SK-N-SH (cell line): ENCODE data around the gene MAP2K7. TPM values are rescaled to one million over a fixed set of nuclear protein-coding genes. Genes with fewer than 3 reads are reported as not detected.

Experiments
- CTCF ChIA-PET: fragments of 300-600, 350-600 bp; formaldehyde crosslinking; extraction: SDS; loops from one replicate; lab custom pipeline; 2021; lab: Yijun Ruan, JAX
- POLR2A ChIA-PET: fragments of 350-600 bp; sonication (Branson Sonifier 250); formaldehyde crosslinking; extraction: SDS; loops from one replicate; lab custom pipeline; 2020; ENCODE audit warnings: antibody characterized with exemption, inconsistent platforms; lab: Yijun Ruan, JAX
- DNase-seq: peaks from one replicate; pipeline ENCODE4 v3.0.0; 2012
- H2AFZ ChIP-seq: fragments of 200-600 bp; sonication (generic); 2 replicates; pipeline ENCODE4 v1.8.1; 2016; ENCODE audit warnings: antibody characterized with exemption, mild to moderate bottlenecking, low read depth
- H3F3A ChIP-seq: fragments of 200-600 bp; sonication (generic); replicated peaks from 2 replicates; pipeline ENCODE3; 2016; ENCODE audit warnings: antibody characterized with exemption, mild to moderate bottlenecking; ENCODE audit not compliant: insufficient read depth
- H3K27ac ChIP-seq, 2 experiments: fragments of 200-500 bp in 1 of 2; fragments of 200-600 bp in 1 of 2; sonication (Bioruptor generic) in 1 of 2; sonication (generic), shearing (Covaris generic) in 1 of 2; 2 replicates each; pipeline versions ENCODE4 v1.5.1 to v1.6.1; 2014 to 2016; ENCODE audit warnings: low read depth in 2 of 2, inconsistent platforms in 1 of 2, low read length in 1 of 2, mild to moderate bottlenecking in 1 of 2, mixed read lengths in 1 of 2
- H3K27me3 ChIP-seq: fragments of 200-600 bp; sonication (generic), shearing (Covaris generic); 2 replicates; pipeline ENCODE4 v1.6.1; 2016; ENCODE audit warnings: mixed run types; ENCODE audit not compliant: insufficient read depth
- H3K36me3 ChIP-seq, 2 experiments: fragments of 200-500 bp in 1 of 2; fragments of 200-600 bp in 1 of 2; sonication (Bioruptor generic) in 1 of 2; sonication (generic) in 1 of 2; replicated peaks in 1 of 2; 2 replicates each; pipeline versions ENCODE3 to v1.5.1; 2014 to 2016; ENCODE audit warnings: low read length in 1 of 2, mild to moderate bottlenecking in 1 of 2; ENCODE audit not compliant: insufficient read depth in 2 of 2, control insufficient read depth in 1 of 2
- H3K4me1 ChIP-seq, 2 experiments: fragments of 200-500 bp in 1 of 2; fragments of 200-600 bp in 1 of 2; sonication (Bioruptor generic) in 1 of 2; sonication (generic), shearing (Covaris generic) in 1 of 2; 2 replicates each; pipeline versions ENCODE4 v1.5.1 to v1.6.1; 2014 to 2016; ENCODE audit warnings: low read depth in 1 of 2, low read length in 1 of 2, mixed run types in 1 of 2; ENCODE audit not compliant: insufficient read depth in 2 of 2, control insufficient read depth in 1 of 2
- H3K4me2 ChIP-seq: fragments of 200-600 bp; sonication (generic), shearing (Covaris generic); 2 replicates; pipeline ENCODE4 v1.6.1; 2017; ENCODE audit warnings: mixed run types
- H3K4me3 ChIP-seq, 2 experiments: fragments of 200-500 bp in 1 of 2; fragments of 200-600 bp in 1 of 2; sonication (Bioruptor generic) in 1 of 2; sonication (generic), shearing (Covaris generic) in 1 of 2; 2 replicates each; pipeline versions ENCODE4 v1.5.1 to v1.8.1; 2014 to 2016; ENCODE audit warnings: low read depth in 2 of 2, inconsistent platforms in 1 of 2, low read length in 1 of 2, mild to moderate bottlenecking in 1 of 2, mixed read lengths in 1 of 2, moderate library complexity in 1 of 2
- H3K79me2 ChIP-seq: fragments of 200-600 bp; sonication (generic); 2 replicates; pipeline ENCODE4 v1.8.1; 2017; ENCODE audit warnings: mild to moderate bottlenecking; ENCODE audit not compliant: insufficient read depth
- H3K9ac ChIP-seq: fragments of 200-600 bp; sonication (generic); 2 replicates; pipeline ENCODE4 v1.6.1; 2017; ENCODE audit warnings: mixed run types
- H3K9me2 ChIP-seq: fragments of 200-600 bp; sonication (generic); 2 replicates; pipeline ENCODE4 v1.6.1; 2017; ENCODE audit warnings: mixed run types
- H3K9me3 ChIP-seq: fragments of 200-600 bp; sonication (generic); 2 replicates; pipeline ENCODE4 v1.6.1; 2017; ENCODE audit warnings: mixed run types, mild to moderate bottlenecking, moderate library complexity
- H4K20me1 ChIP-seq: fragments of 200-600 bp; sonication (generic); 2 replicates; pipeline ENCODE4 v1.6.1; 2017; ENCODE audit warnings: mild to moderate bottlenecking, mixed run types; ENCODE audit not compliant: insufficient read depth
- CHD2 ChIP-seq: fragments of 150-350 bp; IDR thresholded peaks from 2 replicates; pipeline ENCODE4 v1.6.1; 2018; ENCODE audit warnings: low read length; ENCODE audit not compliant: partially characterized antibody
- ELF1 ChIP-seq: IDR thresholded peaks from 2 replicates; pipeline ENCODE4 v1.4.0; 2012
- EZH2phosphoT487 ChIP-seq: fragments of 200-600 bp; sonication (generic); IDR thresholded peaks from 2 replicates; pipeline ENCODE4 v1.6.1; 2017; ENCODE audit warnings: low read depth, mixed run types, mild to moderate bottlenecking, antibody characterized with exemption, moderate library complexity, borderline replicate concordance
- FOSL2 ChIP-seq: IDR thresholded peaks from 2 replicates; pipeline ENCODE4 v1.4.0; 2012; ENCODE audit warnings: low read depth, mild to moderate bottlenecking, moderate library complexity, borderline replicate concordance
- GATA2 ChIP-seq: sonication (generic); formaldehyde crosslinking; IDR thresholded peaks from 2 replicates; pipeline ENCODE4 v1.5.0; 2020; ENCODE audit warnings: mild to moderate bottlenecking, missing genetic modification reagents
- JUND ChIP-seq: IDR thresholded peaks from 2 replicates; pipeline ENCODE4 v1.4.0; 2012
- MEF2A ChIP-seq: IDR thresholded peaks from 2 replicates; pipeline ENCODE4 v1.4.0; 2012; ENCODE audit warnings: low read depth, borderline replicate concordance
- NRF1 ChIP-seq: IDR thresholded peaks from 2 replicates; pipeline ENCODE4 v1.6.1; 2012; ENCODE audit warnings: low read depth, mild to moderate bottlenecking, low read length
- RCOR1 ChIP-seq: fragments of 150-350 bp; IDR thresholded peaks from 2 replicates; pipeline ENCODE4 v1.6.1; 2017; ENCODE audit warnings: antibody characterized with exemption, low read length
- TAF1 ChIP-seq: IDR thresholded peaks from 2 replicates; pipeline ENCODE4 v1.6.1; 2012; ENCODE audit warnings: low read depth, mild to moderate bottlenecking, low read length, moderate library complexity, borderline replicate concordance
- YY1 ChIP-seq: IDR thresholded peaks from 2 replicates; pipeline ENCODE4 v1.4.0; 2012; ENCODE audit warnings: low read depth, mild to moderate bottlenecking
- WGBS: methylation state at CpG from one replicate; pipeline ENCODE4 v1.1.6; 2017; ENCODE audit warnings: low lambda C conversion rate; 5-methylcytosine and 5-hydroxymethylcytosine counted together
- polyA plus RNA-seq, 3 experiments: library from polyadenylated mRNA; depleted of rRNA; stranded (reverse); fragments of >200 nt; gene quantifications; 2 replicates each; pipeline ENCODE4 v1.2.3, GENCODE V29; 2012
- TF ChIP-seq, protein P1 (sequence below): IDR thresholded peaks from 2 replicates; pipeline ENCODE4 v1.4.0; 2012; ENCODE audit warnings: low read depth, borderline replicate concordance
- TF ChIP-seq, protein P2 (sequence below): IDR thresholded peaks from 2 replicates; pipeline ENCODE4; 2012
- TF ChIP-seq, protein P3 (sequence below): fragments of 150-350 bp; IDR thresholded peaks from 2 replicates; pipeline ENCODE4 v1.6.1; 2016; ENCODE audit warnings: mild to moderate bottlenecking, low read depth, low read length
- TF ChIP-seq, protein P4 (sequence below): IDR thresholded peaks from 2 replicates; pipeline ENCODE4 v1.4.0; 2012; ENCODE audit warnings: low read depth, borderline replicate concordance
- TF ChIP-seq, protein P5 (sequence below): fragments of 200-600 bp; sonication (generic); IDR thresholded peaks from 2 replicates; pipeline ENCODE4 v1.6.1; 2017; ENCODE audit warnings: antibody characterized with exemption, mild to moderate bottlenecking, moderate library complexity

MAP2K7 gene
- polyA plus RNA-seq, 1 of the 3 experiments (the other 2 are of a cell fraction): 13.0 TPM

DNA sequence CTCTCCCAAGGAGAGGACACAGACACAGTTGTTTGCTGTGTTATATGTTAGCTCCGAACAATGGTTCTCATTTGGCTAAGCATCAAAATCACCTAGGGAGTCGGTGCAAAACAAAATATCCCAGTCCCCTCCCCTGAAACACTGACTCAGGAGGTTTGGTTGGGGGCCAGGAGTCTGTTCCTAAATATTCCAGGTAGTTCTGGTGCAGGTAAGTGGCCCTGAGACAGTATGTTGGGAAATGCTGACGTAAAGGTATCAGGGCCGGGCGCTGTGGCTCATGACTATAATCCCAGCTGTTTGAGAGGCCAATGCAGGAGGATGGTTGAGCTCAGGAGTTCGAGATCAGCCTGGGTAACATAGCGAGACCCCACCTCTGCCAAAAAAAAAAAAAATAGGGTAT lies 2.3 kb upstream of the MAP2K7 start:
- POLR2A ChIA-PET: interaction anchor here (1.1 kb wide), 1 partner anchor 16 kb away, joined by 3 read pairs; no protein-coding TSS in a partner anchor

More for the DNA sequence above, 2.3 kb upstream of the MAP2K7 start:
- no peak for TF ChIP-seq MEF2A
- no peak for TF ChIP-seq GATA2 (CRISPR knock-in tag)
- TF ChIP-seq, protein P1, sequence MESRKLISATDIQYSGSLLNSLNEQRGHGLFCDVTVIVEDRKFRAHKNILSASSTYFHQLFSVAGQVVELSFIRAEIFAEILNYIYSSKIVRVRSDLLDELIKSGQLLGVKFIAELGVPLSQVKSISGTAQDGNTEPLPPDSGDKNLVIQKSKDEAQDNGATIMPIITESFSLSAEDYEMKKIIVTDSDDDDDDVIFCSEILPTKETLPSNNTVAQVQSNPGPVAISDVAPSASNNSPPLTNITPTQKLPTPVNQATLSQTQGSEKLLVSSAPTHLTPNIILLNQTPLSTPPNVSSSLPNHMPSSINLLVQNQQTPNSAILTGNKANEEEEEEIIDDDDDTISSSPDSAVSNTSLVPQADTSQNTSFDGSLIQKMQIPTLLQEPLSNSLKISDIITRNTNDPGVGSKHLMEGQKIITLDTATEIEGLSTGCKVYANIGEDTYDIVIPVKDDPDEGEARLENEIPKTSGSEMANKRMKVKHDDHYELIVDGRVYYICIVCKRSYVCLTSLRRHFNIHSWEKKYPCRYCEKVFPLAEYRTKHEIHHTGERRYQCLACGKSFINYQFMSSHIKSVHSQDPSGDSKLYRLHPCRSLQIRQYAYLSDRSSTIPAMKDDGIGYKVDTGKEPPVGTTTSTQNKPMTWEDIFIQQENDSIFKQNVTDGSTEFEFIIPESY: no peak
- TF ChIP-seq ELF1: no peak
- TF ChIP-seq TAF1: no peak
- TF ChIP-seq RCOR1: no peak
- TF ChIP-seq, protein P2, sequence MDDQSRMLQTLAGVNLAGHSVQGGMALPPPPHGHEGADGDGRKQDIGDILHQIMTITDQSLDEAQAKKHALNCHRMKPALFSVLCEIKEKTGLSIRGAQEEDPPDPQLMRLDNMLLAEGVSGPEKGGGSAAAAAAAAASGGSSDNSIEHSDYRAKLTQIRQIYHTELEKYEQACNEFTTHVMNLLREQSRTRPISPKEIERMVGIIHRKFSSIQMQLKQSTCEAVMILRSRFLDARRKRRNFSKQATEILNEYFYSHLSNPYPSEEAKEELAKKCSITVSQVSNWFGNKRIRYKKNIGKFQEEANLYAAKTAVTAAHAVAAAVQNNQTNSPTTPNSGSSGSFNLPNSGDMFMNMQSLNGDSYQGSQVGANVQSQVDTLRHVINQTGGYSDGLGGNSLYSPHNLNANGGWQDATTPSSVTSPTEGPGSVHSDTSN: no peak
- TF ChIP-seq, protein P3, sequence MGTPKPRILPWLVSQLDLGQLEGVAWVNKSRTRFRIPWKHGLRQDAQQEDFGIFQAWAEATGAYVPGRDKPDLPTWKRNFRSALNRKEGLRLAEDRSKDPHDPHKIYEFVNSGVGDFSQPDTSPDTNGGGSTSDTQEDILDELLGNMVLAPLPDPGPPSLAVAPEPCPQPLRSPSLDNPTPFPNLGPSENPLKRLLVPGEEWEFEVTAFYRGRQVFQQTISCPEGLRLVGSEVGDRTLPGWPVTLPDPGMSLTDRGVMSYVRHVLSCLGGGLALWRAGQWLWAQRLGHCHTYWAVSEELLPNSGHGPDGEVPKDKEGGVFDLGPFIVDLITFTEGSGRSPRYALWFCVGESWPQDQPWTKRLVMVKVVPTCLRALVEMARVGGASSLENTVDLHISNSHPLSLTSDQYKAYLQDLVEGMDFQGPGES: no peak
- no peak for TF ChIP-seq YY1
- TF ChIP-seq, protein P4, sequence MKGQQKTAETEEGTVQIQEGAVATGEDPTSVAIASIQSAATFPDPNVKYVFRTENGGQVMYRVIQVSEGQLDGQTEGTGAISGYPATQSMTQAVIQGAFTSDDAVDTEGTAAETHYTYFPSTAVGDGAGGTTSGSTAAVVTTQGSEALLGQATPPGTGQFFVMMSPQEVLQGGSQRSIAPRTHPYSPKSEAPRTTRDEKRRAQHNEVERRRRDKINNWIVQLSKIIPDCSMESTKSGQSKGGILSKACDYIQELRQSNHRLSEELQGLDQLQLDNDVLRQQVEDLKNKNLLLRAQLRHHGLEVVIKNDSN: no peak
- TF ChIP-seq, protein P5, sequence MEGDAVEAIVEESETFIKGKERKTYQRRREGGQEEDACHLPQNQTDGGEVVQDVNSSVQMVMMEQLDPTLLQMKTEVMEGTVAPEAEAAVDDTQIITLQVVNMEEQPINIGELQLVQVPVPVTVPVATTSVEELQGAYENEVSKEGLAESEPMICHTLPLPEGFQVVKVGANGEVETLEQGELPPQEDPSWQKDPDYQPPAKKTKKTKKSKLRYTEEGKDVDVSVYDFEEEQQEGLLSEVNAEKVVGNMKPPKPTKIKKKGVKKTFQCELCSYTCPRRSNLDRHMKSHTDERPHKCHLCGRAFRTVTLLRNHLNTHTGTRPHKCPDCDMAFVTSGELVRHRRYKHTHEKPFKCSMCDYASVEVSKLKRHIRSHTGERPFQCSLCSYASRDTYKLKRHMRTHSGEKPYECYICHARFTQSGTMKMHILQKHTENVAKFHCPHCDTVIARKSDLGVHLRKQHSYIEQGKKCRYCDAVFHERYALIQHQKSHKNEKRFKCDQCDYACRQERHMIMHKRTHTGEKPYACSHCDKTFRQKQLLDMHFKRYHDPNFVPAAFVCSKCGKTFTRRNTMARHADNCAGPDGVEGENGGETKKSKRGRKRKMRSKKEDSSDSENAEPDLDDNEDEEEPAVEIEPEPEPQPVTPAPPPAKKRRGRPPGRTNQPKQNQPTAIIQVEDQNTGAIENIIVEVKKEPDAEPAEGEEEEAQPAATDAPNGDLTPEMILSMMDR: no peak
- no peak for TF ChIP-seq JUND
- TF ChIP-seq NRF1: no peak
- no peak for TF ChIP-seq FOSL2
- TF ChIP-seq CHD2: no peak
- no peak for TF ChIP-seq EZH2phosphoT487
- no peak for DNase-seq
- 84% methylated on average over 5 of the region's 7 CpGs for WGBS
- no peaks in the 10 kb centered on the region for H3K9me2 ChIP-seq
- H3K4me1 ChIP-seq: peaks cover 0 to 19% of the 10 kb centered on the region in 2 experiments; a peak in 2 of 4 replicates
- no peak overlapping the region for H3K9ac ChIP-seq
- H3K9me3 ChIP-seq: no peaks in the 10 kb centered on the region
- peaks cover 0 to 3% of the 10 kb centered on the region in 2 experiments for H3K36me3 ChIP-seq
- H3K79me2 ChIP-seq: peaks cover 23% of the 10 kb centered on the region
- no peaks in the 10 kb centered on the region for H3K27me3 ChIP-seq
- H2AFZ ChIP-seq: no peak overlapping the region
- peaks cover 20% of the 10 kb centered on the region for H4K20me1 ChIP-seq
- CTCF ChIA-PET: interaction anchor here (0.7 to 1.4 kb wide), 2 partner anchors 13 to 28 kb away, joined by 3 to 4 read pairs; partner anchors contain the start of gene LRRC8E
- H3K4me3 ChIP-seq: no peak overlapping the region
- no peaks in the 10 kb centered on the region for H3F3A ChIP-seq
- H3K27ac ChIP-seq: no peak overlapping the region
- H3K4me2 ChIP-seq: no peak overlapping the region
